Endometrial microvascular endothelial cells (primary cell): ENCODE data around the gene PRUNE1. TPM values are rescaled to one million over a fixed set of nuclear protein-coding genes. Genes with fewer than 3 reads are reported as not detected.

ENCODE experiments used
- in situ Hi-C: cut with HindIII; loops from 2 replicates; pipeline ENCODE4 v1.10.0; 2017; ENCODE audit warnings: low sequenced_read_pairs, low pct_unique_long_range_greater_than_20kb; ENCODE audit errors: inconsistent ontology term
- total RNA-seq: library from RNA; depleted of rRNA; stranded (reverse); fragments of >200 nt; gene quantifications from one replicate; pipeline ENCODE4 v1.2.3, GENCODE V29; 2015; ENCODE audit errors: inconsistent ontology term

Gene PRUNE1
- total RNA-seq, 1 donor from 2014 or later = 6.3 TPM

DNA sequence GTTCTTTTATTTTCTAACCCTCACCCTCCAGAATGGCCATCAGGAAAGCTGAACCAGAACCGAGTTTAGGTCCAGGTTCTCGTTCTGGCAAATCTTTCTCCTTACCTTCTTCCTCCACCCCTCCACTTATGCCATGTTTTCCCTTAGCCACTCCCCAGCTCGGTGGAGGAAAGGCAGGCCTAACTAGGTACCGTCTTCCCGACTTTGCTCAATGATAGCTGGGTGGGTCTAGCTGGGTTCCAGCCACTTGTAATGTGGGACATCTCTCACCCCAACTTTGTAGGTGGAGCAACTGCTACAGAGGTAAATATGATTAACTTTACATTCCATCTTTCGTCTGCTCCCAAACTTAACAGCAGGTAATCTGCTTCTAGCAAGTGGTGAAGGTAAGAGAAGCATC is 28.8 kb downstream of the PRUNE1 start:
- in situ Hi-C loops = no loop called here

DNA sequence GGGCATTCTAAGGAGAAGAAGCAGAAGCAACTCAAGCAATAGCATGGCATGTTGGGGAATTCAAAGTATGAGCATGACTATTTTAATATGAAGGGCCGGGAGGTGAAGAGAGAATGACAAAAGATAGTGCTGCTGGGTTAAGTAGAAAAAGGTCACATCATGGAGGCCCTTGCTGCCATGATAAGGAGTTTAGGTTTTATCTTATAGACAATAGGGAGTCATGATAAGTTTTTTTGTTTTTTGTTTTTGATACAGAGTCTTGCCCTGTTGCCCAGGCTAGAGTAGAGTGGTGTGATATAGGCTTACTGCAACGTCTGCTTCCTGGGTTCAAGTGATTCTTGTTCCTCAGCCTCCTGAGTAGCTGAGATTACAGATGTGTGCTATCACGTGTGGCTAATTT is 31.3 kb downstream of the PRUNE1 start:
- in situ Hi-C loops = no loop called here

DNA sequence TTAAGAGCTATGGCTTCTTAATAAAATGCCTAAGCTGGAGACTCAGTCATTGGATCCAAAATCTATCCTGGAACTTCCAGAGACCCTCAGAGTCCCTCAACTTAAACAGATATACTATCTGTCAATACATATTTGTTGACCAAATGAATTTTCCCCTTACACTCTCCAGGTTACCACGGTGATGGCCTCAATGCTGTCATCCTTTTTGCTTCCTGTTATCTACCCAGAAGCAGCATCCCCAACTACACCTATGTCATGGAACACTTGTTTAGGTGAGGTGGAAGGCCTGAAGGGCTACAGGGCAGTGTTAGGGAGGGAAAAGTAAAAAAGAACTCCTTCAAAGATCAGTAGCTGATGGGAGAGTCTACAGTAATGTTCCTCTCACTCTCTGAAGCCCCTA is 34.9 kb downstream of the PRUNE1 start:
- in situ Hi-C loops = no loop called here

DNA sequence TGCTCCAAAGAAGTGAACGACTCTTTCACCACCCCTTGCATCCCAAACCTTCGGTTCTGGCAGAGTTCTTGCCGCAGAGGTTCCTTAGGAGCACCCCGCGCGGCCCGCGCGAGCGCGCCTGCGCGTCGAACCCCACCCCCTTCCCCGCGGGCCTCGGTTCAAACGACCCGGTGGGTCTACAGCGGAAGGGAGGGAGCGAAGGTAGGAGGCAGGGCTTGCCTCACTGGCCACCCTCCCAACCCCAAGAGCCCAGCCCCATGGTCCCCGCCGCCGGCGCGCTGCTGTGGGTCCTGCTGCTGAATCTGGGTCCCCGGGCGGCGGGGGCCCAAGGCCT is 39.3 kb downstream of the PRUNE1 start, which contains the start of gene C1orf56:
Gene C1orf56 (plus strand): TSS at position 161 of the 334 bp plus-strand sequence. CDS start 97 bp downstream, at position 258.
- in situ Hi-C loops = no loop called here

DNA sequence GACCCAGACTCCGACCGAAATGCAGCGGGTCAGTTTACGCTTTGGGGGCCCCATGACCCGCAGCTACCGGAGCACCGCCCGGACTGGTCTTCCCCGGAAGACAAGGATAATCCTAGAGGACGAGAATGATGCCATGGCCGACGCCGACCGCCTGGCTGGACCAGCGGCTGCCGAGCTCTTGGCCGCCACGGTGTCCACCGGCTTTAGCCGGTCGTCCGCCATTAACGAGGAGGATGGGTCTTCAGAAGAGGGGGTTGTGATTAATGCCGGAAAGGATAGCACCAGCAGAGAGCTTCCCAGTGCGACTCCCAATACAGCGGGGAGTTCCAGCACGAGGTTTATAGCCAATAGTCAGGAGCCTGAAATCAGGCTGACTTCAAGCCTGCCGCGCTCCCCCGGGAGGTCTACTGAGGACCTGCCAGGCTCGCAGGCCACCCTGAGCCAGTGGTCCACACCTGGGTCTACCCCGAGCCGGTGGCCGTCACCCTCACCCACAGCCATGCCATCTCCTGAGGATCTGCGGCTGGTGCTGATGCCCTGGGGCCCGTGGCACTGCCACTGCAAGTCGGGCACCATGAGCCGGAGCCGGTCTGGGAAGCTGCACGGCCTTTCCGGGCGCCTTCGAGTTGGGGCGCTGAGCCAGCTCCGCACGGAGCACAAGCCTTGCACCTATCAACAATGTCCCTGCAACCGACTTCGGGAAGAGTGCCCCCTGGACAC is 39.8 kb downstream of the PRUNE1 start:
- in situ Hi-C loops = no loop called here

DNA sequence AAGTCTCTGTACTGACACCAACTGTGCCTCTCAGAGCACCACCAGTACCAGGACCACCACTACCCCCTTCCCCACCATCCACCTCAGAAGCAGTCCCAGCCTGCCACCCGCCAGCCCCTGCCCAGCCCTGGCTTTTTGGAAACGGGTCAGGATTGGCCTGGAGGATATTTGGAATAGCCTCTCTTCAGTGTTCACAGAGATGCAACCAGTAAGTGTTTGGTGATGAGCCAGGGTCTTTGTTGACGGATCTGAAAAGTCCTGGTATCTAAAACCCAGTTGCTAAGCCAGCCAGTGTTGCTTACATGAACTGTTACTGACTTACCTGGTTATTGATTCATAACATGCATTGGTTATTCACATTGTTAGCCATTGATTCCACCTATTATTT is 40.4 kb downstream of the PRUNE1 start:
- in situ Hi-C loops = no loop called here

DNA sequence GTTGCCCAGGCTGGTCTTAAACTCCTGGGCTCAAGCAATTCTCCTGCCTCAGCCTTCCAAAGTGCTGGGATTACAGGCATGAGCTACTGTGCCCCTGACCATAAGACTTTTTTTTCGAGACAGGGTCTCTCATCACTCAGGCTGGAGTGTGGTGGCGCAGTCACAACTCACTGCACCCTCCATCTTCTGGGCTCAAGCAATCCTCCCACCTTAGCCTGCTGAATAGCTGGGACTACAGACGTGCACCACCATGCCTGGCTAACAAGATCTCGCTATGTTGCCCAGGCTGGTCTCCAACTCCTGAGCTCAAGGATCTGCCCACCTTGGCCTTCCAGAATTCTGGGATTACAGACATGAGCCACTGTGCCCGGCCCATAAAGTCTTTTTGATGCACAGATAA is 41.2 kb downstream of the PRUNE1 start:
- in situ Hi-C loops = no loop called here

DNA sequence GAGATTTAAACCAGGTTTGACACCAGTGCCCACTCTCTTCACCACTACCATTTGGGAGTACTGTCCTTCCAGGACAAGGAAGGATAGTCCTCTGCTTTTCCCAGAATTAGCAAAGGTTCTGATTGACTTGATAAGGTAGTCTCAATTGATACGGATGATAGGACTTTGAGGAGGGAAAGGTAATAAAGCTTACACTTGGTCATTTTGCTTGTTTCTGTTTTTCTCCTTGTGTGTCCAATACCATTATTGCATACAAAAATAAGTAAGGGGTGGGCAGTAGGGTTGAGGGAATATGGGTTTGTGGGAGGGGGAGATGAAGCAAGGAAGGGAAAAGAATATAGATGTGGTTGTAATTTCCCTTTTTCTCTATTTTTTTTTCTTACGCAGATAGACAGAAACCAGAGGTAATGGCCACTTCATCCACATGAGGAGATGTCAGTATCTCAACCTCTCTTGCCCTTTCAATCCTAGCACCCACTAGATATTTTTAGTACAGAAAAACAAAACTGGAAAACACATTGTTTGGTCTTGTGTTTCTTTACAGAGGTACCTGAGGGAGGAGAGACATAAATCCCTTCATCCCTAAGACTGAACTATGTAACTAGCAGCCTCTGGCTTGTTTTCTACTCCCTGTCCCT is 41.9 kb downstream of the PRUNE1 start:
- in situ Hi-C loops = no loop called here

DNA sequence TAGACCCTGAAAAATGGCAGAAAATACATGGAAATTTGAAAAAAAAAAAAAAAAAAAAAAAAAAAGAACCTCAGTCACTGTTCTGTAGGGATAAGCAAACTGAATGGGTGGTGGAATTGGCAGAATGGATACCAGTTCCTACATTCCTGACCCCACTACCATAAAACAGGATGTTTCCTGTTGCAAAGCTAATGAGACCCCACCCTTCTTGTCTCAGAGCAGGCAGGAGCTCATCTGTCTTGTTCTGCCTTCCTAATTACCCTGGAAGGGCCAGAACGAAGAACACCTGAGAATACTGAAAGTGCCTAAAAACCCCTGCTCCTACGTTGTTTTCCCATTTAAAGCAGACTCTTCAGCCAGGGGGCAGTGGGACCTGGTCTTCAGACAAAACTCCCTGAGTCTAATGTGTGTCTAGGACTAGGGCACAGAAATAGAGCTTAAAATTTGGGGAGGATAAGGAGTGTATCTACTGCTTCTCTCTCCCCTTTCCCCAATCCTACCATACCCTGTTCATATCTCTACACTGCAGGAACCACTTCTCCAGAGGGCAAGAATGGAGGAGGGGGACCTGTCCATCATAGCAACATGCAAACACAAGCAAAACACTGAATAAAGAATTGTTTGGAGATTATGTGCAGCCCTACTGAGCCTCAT is 43.2 kb downstream of the PRUNE1 start:
- in situ Hi-C loops = no loop called here

DNA sequence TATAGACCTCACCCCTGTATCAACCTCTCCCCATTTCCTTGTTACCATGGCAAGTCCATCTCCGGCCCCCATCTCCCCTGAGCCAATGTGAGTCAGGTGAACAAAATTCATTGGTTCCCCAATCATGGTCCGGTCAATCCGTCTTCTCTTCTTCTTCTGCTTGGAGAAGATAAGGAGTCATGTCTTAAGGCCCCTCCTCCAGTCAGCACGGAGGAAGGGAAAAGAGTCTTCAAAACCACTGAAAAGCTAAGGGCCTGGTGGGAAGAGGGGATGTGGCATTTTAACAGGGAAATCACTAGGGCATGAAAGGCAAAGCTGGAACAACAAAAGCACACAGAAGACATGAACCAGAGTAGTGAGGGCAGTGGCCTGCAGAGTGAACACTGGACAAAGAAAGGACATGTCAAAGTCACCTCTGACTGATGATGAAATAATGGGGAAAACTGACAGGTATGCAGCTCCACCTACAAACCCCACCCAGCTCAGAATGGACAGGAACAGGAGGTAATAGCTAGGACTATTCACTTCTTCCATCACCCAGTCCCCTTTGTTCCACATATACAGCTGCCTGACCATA is 46.8 kb downstream of the PRUNE1 start:
- in situ Hi-C loops = no loop called here

DNA sequence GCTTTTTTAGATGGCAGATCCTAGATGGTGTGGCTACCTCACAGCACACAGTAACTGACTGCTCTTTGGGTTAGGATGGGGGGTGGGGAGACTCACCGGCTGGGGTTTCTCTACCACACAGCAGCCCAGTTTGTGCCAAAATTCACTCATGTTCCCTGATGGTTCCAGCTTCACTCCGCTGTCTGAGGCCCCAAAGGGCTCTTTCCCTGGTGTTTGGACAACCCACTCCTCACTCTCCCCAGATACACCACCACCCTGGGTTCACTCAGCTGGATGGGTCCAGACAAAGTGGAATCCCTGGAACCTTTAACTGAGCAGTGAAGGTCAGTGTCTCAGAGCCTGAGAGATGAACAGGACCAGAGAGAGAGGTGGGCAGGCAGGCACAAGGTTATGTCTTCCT is 47.3 kb downstream of the PRUNE1 start:
- in situ Hi-C loops = no loop called here

DNA sequence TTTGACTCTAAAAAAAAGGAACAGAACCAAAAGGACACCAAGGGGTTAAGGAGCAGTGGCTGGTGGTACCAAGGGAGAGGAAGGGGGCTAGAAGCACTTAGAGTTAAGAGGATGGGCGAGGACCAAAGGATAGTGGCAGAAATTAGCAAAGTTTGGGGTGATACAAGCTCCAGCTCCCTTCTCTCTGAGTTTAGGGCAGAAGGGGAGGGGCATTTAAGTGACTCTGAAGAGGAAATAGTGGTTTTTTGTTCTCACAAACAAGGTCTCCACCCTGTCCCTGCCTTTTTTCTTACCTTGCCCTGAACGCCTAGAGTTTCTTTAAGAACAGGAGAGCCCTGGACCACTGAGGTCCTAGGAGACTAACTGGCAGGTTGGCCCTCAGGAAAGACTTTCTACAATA is 47.9 kb downstream of the PRUNE1 start:
- in situ Hi-C loops = no loop called here

DNA sequence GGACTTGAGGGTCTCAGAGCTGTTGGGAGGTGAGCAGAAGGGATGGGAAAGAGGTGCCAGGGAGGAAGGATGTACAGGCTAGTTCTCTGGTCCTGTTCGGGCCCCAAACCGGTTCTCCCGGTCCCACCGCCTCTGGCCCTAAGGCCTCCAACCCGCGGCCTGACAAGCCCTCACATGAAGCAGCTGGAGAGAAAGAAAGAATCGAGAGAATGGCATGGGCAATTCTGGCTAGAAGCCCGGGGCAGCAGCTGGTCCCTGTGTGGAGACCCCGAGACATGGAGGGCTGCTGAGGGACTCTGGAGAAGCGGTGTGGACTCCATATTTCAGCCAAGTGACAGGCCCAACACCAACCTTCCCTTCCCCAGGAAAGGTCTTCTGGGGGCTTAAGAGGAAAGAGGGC is 50.4 kb downstream of the PRUNE1 start:
- in situ Hi-C loops = no loop called here

DNA sequence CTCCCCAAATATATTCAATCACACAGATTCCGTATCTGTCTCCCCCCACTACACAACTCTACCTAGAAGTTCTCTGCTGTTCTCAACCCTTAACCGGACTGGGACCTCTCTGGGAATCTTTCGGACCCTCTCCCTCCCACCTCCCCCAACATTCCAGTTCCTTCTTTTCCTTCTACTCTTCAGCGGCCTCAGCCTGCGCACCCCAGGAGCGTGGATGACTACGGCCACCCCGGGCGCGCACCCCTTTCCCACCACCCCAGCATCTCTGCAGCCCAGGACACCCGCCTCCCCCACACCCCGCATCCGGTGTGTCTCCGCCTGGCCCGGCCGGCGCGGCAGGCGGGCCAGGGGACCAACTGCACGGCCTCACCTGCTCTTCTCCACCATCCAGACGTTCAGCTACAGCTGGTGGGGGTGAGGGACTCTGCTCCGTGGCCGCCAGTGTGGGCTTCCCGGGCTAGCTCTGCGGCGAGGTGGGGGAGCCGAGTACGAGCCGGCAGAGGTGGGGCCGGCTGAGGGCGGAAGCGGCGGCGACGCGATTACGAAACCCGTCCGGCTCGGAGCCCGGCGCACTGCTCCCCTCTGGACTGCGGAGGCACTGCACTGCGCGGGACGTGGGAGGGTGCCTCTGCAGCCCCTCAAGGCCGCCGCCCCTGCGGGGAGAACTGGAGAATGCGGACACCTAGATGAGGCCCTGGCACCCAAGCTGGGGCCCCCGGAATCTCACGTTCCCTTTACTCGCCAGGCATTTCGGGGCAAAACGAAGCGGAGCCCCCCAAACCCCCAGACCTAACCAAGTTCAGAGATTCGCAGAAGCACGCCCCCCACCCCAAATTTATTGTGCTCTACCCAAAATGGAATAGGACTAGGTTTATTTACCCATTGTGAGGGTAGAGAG is 51.1 kb downstream of the PRUNE1 start, which contains the start of gene CDC42SE1:
Gene CDC42SE1 (minus strand): TSS at position 514 of the 898 bp plus-strand sequence. CDS start 3,892 bp downstream, outside the sequence.
- in situ Hi-C loops = no loop called here

DNA sequence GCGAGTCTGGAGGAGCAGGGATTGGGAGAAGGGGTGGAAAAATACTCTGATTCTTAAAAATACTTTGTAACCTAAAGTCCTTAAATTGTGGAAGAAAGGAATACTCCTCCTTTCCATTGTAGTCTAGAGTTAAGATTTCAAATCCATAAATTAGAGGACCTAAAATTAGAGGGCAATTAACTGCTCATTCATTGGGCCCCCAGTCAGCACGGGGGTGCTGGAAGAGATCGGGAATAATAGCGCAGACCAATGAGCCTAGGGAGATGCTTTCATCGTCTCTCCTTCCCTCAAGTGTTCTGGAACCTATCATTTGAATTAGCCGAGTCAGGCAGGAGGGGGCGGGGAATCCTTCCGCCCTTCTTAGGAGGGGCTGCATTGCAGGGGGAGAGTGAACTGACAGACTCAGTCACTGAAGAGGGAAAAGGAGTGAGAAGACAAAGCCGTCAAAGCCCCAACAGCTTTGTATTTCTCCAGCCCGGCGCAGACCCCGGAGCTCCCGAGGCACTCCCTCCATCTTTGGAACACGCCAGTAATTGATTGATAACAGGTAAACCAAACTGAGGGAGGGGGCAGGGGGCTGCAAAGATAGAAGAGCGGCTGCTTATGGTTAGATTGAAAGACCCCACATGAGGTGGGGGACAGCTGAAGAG is 51.9 kb downstream of the PRUNE1 start, which contains the start of gene MLLT11:
Gene MLLT11 (plus strand): TSS at position 391 of the 650 bp plus-strand sequence. CDS start 6,828 bp downstream, outside the sequence.
- in situ Hi-C loops = no loop called here

DNA sequence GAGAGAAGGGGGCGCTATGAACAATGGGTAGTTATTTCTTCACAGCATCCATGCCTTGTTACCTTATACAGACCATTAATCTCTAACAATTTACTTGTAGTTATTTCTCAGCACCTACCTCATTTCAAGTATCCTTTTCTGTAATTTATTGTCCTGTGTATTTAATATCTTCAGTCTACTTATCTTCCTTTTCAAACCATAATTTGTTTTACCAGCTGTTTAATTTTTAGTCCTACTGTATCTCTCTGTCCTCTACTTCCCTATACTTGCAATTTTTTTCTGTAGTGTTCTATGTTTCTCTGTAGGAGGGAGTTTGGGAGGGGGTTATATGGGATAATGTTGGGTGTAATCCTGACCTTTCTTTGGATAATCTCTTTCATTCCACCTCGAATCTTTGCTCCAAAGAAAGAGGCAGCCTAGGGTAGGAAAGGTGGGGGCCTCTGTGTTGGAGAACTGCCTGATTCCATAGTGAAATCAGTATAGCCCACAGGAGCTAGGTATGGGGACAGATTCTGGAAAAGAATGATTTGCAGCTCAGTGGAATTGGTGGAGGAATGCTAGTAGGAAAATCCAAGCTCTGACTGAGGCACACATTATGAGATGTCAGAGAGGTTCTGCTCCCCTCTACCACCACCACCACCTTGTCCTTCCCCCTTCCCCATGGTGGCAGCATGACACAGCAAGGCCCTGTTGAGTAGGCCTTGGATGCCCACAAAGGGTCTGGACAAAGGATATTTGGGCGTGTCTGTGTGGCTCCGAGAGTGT is 52.6 kb downstream of the PRUNE1 start:
- in situ Hi-C loops = no loop called here

DNA sequence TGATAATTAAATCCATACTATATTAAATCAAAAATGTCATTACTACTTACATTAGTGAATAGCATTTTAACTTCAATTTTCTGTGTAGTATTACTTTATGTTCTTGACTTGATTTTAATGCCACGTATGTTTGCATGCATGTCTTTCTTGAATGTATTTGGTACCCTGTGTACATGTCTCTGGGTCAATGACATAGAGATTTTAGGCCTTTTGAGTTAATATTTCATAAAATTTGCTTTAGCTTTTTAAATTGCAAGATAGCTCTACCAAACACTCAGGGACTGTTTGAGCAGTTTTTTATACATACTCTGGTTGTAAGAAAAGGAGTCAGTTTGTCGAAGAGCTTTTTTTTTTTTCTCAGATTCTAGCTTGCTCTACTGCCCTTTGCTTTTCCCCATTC is 53.5 kb downstream of the PRUNE1 start:
- in situ Hi-C loops = no loop called here
